B cell (primary cell): ENCODE results near the gene COQ8A.

Experiments
- CTCF ChIP-seq: fragments of 200-600 bp; IDR thresholded peaks from one replicate; pipeline ENCODE4 v1.8.0; 2022; ENCODE audit warnings: antibody characterized with exemption, mild to moderate bottlenecking
- EZH2 ChIP-seq: IDR thresholded peaks from 2 replicates; pipeline ENCODE4 v1.6.1; 2012; ENCODE audit warnings: borderline replicate concordance, low read depth, mild to moderate bottlenecking, moderate library complexity, low read length; ENCODE audit not compliant: insufficient read depth, poor library complexity, severe bottlenecking

GRCh38 chr1:226980122-226980560 is 40.0 kb downstream of the COQ8A start:
- no peak for TF ChIP-seq CTCF
- TF ChIP-seq EZH2 = no peak
